SK-N-MC (cell line): ENCODE data around the gene CHRFAM7A.
"Not testable (repeated sequence)": the region's sequence is repeated elsewhere in the genome, so short reads cannot be mapped to it uniquely, and the experiment has no call there.

Experiments
- EZH2 ChIP-seq: fragments of 200-600 bp; sonication (generic); IDR thresholded peaks from one replicate; pipeline ENCODE4 v1.6.1; 2017; ENCODE audit warnings: antibody characterized with exemption
- FOXP2 ChIP-seq: optimal IDR thresholded peaks from 2 replicates; pipeline ENCODE3; 2011; ENCODE audit warnings: mild to moderate bottlenecking, moderate library complexity; ENCODE audit not compliant: insufficient read depth; ENCODE audit errors: extremely low read length, control extremely low read depth
- POLR2AphosphoS5 ChIP-seq: IDR thresholded peaks from 2 replicates; pipeline ENCODE4 v1.6.1; 2012; ENCODE audit warnings: mild to moderate bottlenecking, low read depth, low read length, borderline replicate concordance

DNA sequence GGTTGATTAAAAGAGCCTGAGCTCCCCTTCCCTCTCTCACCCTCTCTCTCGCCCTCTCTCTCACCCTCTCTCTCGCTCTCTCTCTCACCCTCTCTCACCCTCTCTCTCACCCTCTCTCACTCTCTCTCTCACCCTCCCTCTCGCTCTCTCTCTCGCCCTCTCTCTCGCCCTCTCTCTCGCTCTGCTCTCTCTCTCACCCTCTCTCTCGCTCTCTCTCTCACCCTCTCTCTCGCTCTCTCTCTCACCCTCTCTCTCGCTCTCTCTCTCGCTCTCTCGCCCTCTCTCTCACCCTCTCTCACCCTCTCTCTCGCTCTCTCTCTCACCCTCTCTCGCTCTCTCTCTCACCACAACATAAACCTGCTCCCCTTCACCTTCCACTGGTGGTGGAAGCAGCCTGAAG is 67.2 kb downstream of the CHRFAM7A start:
- TF ChIP-seq EZH2, POLR2AphosphoS5, FOXP2: not testable (repeated sequence)
